Testis (tissue), 3 donors: ENCODE measurements around the gene SCNN1B. TPM values are rescaled to one million over a fixed set of nuclear protein-coding genes. Genes with fewer than 3 reads are reported as not detected.
"Not testable (repeated sequence)": the region's sequence is repeated elsewhere in the genome, so short reads cannot be mapped to it uniquely, and the experiment has no call there.

Experiments used
- DNase-seq: peaks from one replicate; pipeline ENCODE4 v3.0.0-alpha.2; 2019
- H3K27ac ChIP-seq, 2 donors: fragments of 200-600 bp; sonication (generic); one replicate each; pipeline ENCODE4 v1.5.1; 2019
- H3K27me3 ChIP-seq: fragments of 200-600 bp; sonication (generic); one replicate; pipeline ENCODE4 v1.5.1; 2019
- H3K36me3 ChIP-seq: fragments of 200-600 bp; sonication (generic); one replicate; pipeline ENCODE4 v1.5.1; 2017; ENCODE audit warnings: low read depth; ENCODE audit errors: missing control alignments
- H3K4me1 ChIP-seq: fragments of 200-600 bp; sonication (generic); one replicate; pipeline ENCODE4 v1.5.1; 2019
- H3K4me3 ChIP-seq, 2 donors: fragments of 200-600 bp; sonication (generic); one replicate each; pipeline ENCODE4 v1.5.1; 2017 to 2019
- H3K9me3 ChIP-seq: fragments of 200-600 bp; sonication (generic); one replicate; pipeline ENCODE4 v1.5.1; 2017
- POLR2A ChIP-seq: fragments of 450-650 bp; IDR thresholded peaks from one replicate; pipeline ENCODE4 v1.6.1; 2017; ENCODE audit warnings: antibody characterized with exemption, mild to moderate bottlenecking, moderate library complexity
- WGBS, 2 donors: methylation state at CpG; one replicate each; pipeline ENCODE4 v1.1.5; 2018; 5-methylcytosine and 5-hydroxymethylcytosine counted together
- intact Hi-C: fragments of 100-400 bp; cut with DNase I; formaldehyde crosslinking; loops from one replicate; pipeline ENCODE4 v1.15.1; 2023; ENCODE audit warnings: low total_unique reads
- polyA plus RNA-seq: library from polyadenylated mRNA; stranded (reverse); fragments of 350-450 nt; fragmentation: Illumina TruSeq; extraction: RNeasy Lipid Tissue Mini Kit (QIAGEN cat#74804); gene quantifications from one replicate; pipeline ENCODE4 v1.2.3, GENCODE V29; 2014; ENCODE audit warnings: low read depth, low replicate concordance; ENCODE audit not compliant: insufficient read depth
- total RNA-seq, 2 donors: library from RNA; depleted of rRNA; stranded (reverse); fragments of >200 nt; gene quantifications; one replicate each; pipeline ENCODE4 v1.2.3, GENCODE V29; 2016
- TF ChIP-seq, protein P1 (sequence below), 3 experiments: fragments of 450-650 bp in 2 of 3; fragments of 200-600 bp in 1 of 3; sonication (generic) in 1 of 3; IDR thresholded peaks; one replicate each; pipeline ENCODE4 v1.5.1; 2016 to 2019; ENCODE audit warnings: antibody characterized with exemption in 3 of 3, mild to moderate bottlenecking in 2 of 3, moderate library complexity in 1 of 3

SCNN1B gene
- total and polyA plus RNA-seq, 3 donors from 2014 or later, result 0.31 to 1.1 (median 0.55) TPM

- no peak for DNase-seq
- intact Hi-C loops, result no loop called here
- no peak overlapping the region for H3K27ac ChIP-seq
- TF ChIP-seq, protein P1, sequence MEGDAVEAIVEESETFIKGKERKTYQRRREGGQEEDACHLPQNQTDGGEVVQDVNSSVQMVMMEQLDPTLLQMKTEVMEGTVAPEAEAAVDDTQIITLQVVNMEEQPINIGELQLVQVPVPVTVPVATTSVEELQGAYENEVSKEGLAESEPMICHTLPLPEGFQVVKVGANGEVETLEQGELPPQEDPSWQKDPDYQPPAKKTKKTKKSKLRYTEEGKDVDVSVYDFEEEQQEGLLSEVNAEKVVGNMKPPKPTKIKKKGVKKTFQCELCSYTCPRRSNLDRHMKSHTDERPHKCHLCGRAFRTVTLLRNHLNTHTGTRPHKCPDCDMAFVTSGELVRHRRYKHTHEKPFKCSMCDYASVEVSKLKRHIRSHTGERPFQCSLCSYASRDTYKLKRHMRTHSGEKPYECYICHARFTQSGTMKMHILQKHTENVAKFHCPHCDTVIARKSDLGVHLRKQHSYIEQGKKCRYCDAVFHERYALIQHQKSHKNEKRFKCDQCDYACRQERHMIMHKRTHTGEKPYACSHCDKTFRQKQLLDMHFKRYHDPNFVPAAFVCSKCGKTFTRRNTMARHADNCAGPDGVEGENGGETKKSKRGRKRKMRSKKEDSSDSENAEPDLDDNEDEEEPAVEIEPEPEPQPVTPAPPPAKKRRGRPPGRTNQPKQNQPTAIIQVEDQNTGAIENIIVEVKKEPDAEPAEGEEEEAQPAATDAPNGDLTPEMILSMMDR (IDR thresholded peaks at IDR 0.05), result no peak
- no peak for TF ChIP-seq POLR2A
- H3K36me3 ChIP-seq, result no peaks in the 10 kb centered on the region
- 75 to 81% methylated on average over 6 of the region's 6 CpGs for WGBS, 2 donors
- no peaks in the 10 kb centered on the region for H3K9me3 ChIP-seq
- H3K4me3 ChIP-seq, result no peak overlapping the region
- H3K4me1 ChIP-seq, result peaks cover 3% of the 10 kb centered on the region
- no peaks in the 10 kb centered on the region for H3K27me3 ChIP-seq
These were observed 3.7 kb upstream of the SCNN1B start for GRCh38 chr16:23298290-23298915.

DNA sequence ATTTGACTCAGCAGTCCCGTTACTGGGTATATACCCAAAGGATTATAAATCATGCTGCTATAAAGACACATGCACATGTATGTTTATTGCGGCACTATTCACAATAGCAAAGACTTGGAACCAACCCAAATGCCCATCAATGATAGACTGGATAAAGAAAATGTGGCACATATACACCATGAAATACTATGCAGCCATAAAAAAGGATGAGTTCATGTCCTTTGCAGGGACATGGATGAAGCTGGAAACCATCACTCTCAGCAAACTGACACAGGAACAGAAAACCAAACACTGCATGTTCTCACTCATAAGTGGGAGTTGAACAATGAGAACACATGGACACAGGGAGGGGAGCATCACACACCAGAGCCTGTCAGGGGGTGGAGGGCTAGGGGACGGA is 2.3 kb upstream of the SCNN1B start:
- H3K27me3 ChIP-seq, DNase-seq, H3K4me3 ChIP-seq, H3K9me3 ChIP-seq, H3K36me3 ChIP-seq, H3K4me1 ChIP-seq, intact Hi-C loops, H3K27ac ChIP-seq: not testable (repeated sequence)
- WGBS, 2 donors, result 80 to 89% methylated on average over 3 of the region's 3 CpGs

DNA sequence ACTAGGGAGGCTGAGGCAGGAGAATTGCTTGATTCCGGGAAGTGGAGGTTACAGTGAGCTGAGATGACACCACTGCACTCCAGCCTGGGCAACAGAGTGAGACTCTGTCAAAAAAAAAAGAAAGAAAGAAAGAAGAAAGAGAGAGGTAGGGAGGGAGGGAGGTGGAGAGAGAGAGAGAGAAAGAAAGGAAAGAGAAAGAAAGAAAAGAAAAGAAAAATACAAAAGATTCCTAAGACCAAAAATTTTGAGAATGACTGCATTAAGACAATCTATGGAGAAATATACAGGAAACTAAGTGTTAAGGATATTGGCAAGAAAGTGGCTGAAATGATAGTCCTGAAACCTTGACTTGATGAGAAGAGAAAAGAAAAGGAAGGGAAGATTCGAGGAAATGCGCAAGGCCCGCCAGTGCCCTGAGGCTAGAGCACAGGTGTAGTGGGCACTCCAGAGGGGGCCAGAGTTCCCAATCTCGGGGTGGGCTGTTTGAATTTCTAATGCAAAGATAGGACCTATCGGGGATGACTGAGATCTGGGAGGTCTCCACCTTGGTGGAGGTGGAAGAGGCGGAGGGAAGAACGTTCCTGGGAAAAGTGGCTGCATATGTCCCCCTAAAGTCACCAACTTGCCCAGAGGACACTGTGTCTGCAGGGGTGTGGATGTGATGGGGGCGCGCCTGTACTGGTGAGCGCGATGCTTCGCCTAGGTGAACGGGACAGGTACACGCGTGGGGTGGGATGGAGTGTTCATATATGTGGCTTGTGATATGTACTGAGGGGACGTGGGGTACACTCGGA is 654 bp upstream of the SCNN1B start:
- Histone ChIP-seq H3K4me3 (peak overlapping the region in 1 of 2 donors; percentile 38), H3K36me3 (no peaks in the 10 kb centered on the region), H3K27ac (no peak overlapping the region), H3K27me3 (no peaks in the 10 kb centered on the region), H3K9me3 (no peaks in the 10 kb centered on the region), H3K4me1 (peaks cover 3% of the 10 kb centered on the region)
- WGBS, 2 donors, result 14 to 17% methylated on average over 14 to 18 of the region's 18 CpGs
- intact Hi-C loops, result no loop called here
- TF ChIP-seq POLR2A, result no peak
- TF ChIP-seq, protein P1 (IDR thresholded peaks at IDR 0.05), result no peak
- DNase-seq, result no peak

DNA sequence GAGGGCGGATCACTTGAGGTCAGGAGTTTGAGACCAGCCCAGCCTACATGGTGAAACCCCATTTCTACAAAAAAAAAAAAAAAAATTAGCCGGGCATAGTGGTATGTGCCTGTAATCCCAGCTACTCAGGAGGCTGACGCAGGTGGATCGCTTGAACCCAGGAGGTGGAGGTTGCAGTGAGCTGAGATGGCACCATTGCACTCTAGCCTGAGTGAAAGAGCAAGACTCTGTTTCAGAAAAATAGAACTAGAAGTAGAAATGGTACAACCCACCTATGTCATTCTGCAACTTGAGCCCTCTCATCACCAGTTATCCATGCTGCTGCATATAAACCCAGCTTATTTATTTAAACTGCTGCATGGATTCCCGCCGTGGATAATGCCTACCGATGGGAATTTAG is 1.6 kb downstream of the SCNN1B start:
- H3K27me3 ChIP-seq, result no peaks in the 10 kb centered on the region
- intact Hi-C loops, result no loop called here
- 71 to 80% methylated on average over 7 of the region's 7 CpGs for WGBS, 2 donors
- no peaks in the 10 kb centered on the region for H3K36me3 ChIP-seq
- H3K4me1 ChIP-seq, result peaks cover 3% of the 10 kb centered on the region
- no peak overlapping the region for H3K27ac ChIP-seq
- no peak for DNase-seq
- no peak for TF ChIP-seq POLR2A
- TF ChIP-seq, protein P1 (IDR thresholded peaks at IDR 0.05), result no peak
- H3K4me3 ChIP-seq, result no peak overlapping the region
- no peaks in the 10 kb centered on the region for H3K9me3 ChIP-seq

DNA sequence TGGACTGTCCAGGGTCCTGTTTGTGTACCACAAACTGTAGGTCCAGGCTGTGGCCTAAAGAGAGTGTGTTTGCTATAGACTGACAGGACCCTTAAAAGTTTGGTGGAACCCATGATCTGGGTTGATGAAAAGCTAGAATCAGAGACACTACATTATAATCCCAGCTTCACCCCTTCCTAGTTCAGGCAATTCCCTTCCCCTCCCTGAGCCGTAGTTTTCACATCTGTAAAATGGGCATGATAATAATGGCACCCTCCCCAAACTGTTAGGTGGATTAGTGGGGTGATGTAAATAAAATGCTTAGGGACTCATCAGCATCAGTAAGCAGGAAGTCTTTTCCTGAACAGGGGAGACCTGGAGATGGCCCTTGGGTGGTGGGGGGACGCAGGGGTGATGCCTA is 2.5 kb downstream of the SCNN1B start:
- no peak for DNase-seq
- Histone ChIP-seq H3K4me3 (no peak overlapping the region), H3K27ac (no peak overlapping the region), H3K27me3 (no peaks in the 10 kb centered on the region), H3K4me1 (peaks cover 3% of the 10 kb centered on the region), H3K9me3 (no peaks in the 10 kb centered on the region), H3K36me3 (no peaks in the 10 kb centered on the region)
- intact Hi-C loops, result no loop called here
- 86 to 97% methylated on average over 2 of the region's 2 CpGs for WGBS, 2 donors
- TF ChIP-seq, protein P1 (IDR thresholded peaks at IDR 0.05), result no peak
